Measurements from ENCODE around the gene HPS6. TPM values are rescaled to one million over a fixed set of nuclear protein-coding genes. Genes with fewer than 3 reads are reported as not detected.
A peak's percentile ranks its signal among the peaks of the same experiment; 100 is the strongest.

Gene HPS6
- total RNA-seq, 1 donor from 2014 or later = 25.1 TPM

DNA sequence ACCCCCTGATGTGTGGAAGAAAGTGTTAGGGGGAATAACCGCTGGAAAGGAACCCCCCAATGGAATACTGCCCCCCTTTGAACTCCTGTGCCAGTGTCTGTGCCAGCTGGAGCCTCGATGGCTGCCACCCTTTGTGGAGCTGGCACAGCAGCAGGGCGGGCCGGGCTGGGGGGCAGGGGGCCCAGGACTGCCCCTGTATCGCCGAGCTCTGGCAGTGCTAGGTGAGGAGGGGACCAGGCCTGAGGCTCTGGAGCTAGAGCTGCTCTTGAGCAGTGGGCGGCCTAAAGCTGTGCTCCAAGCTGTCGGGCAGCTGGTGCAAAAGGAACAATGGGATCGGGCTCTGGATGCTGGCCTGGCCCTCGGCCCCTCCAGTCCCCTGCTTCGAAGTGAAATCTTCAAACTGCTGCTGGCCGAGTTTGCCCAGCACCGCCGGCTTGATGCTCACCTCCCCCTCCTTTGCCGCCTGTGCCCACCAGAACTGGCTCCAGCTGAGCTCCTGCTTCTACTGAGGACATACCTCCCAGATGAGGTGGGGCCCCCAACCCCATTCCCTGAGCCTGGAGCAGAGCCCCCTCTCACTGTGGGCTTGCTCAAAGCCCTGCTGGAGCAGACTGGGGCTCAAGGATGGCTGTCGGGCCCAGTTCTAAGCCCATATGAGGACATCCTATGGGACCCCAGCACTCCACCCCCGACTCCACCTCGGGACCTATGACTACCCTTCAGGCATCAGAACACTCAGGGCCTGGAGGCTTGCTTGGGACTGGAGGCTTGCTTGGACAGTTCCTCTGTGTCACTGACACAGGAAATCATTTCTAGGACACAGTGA is 2.2 kb downstream of the HPS6 start:
- Mint-ChIP-seq H3K36me3 (ENCODE audit: low read depth, unreplicated experiment) (no peaks in the 10 kb centered on the region), H3K27me3 (ENCODE audit: unreplicated experiment) (peaks cover 7% of the 10 kb centered on the region), H3K4me3 (ENCODE audit: unreplicated experiment) (peak overlapping the region; percentile 31), H3K9me3 (ENCODE audit: unreplicated experiment) (no peaks in the 10 kb centered on the region), H3K4me1 (ENCODE audit: unreplicated experiment) (peaks cover 14% of the 10 kb centered on the region), H3K27ac (ENCODE audit: unreplicated experiment) (no peak overlapping the region)
- no peak for DNase-seq (ENCODE audit: low spot score)
- TF ChIP-seq, protein P1, sequence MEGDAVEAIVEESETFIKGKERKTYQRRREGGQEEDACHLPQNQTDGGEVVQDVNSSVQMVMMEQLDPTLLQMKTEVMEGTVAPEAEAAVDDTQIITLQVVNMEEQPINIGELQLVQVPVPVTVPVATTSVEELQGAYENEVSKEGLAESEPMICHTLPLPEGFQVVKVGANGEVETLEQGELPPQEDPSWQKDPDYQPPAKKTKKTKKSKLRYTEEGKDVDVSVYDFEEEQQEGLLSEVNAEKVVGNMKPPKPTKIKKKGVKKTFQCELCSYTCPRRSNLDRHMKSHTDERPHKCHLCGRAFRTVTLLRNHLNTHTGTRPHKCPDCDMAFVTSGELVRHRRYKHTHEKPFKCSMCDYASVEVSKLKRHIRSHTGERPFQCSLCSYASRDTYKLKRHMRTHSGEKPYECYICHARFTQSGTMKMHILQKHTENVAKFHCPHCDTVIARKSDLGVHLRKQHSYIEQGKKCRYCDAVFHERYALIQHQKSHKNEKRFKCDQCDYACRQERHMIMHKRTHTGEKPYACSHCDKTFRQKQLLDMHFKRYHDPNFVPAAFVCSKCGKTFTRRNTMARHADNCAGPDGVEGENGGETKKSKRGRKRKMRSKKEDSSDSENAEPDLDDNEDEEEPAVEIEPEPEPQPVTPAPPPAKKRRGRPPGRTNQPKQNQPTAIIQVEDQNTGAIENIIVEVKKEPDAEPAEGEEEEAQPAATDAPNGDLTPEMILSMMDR (IDR thresholded peaks at IDR 0.05; ENCODE audit: unreplicated experiment) = no peak

DNA sequence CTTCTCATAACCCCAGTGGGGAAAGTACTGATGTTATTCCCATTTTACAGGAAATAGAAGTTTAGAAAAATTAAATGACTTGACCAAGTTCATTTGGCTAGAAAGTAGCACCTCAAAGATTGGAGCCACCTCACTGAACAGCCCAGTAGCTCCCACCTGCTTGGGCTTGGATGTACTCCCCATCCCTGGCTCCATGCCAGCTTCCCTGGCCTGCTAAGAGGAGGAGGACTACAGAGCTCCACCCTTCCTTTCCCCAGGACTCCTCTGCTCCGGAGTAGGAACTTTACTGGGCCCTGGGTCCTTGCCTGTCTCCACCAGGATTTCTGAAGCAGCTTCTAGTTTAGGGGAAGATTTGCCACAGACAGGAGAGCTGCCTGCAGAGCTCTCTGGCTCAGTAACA is 3.1 kb downstream of the HPS6 start:
- Mint-ChIP-seq H3K9me3 (ENCODE audit: unreplicated experiment) (no peaks in the 10 kb centered on the region), H3K27ac (ENCODE audit: unreplicated experiment) (no peak overlapping the region), H3K4me3 (ENCODE audit: unreplicated experiment) (no peak overlapping the region), H3K27me3 (ENCODE audit: unreplicated experiment) (peaks cover 7% of the 10 kb centered on the region), H3K36me3 (ENCODE audit: low read depth, unreplicated experiment) (no peaks in the 10 kb centered on the region), H3K4me1 (ENCODE audit: unreplicated experiment) (peaks cover 14% of the 10 kb centered on the region)
- TF ChIP-seq, protein P1 (IDR thresholded peaks at IDR 0.05; ENCODE audit: unreplicated experiment) = no peak
- no peak for DNase-seq (ENCODE audit: low spot score)

DNA sequence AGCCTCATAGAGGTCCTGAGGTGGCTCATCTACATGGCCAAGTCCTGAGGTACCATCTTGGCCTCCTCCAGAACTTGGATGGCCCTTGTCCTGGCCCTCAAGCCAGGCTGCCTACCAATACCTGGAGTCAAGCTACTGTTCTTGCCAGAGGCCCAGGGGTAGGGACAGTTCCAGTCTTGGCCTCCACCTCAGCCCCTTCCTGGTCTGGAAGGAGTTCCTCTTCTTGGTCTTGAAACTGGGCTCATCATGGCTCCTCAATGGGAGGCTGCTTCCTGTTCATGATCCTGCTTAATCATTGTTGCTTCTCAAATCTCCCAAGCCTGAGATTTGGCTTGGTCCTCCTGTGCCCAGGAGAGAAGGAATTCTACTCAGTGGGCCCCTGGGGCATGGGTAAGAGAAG is 3.9 kb downstream of the HPS6 start:
- Mint-ChIP-seq H3K27ac (ENCODE audit: unreplicated experiment) (no peak overlapping the region), H3K9me3 (ENCODE audit: unreplicated experiment) (no peaks in the 10 kb centered on the region), H3K4me3 (ENCODE audit: unreplicated experiment) (no peak overlapping the region), H3K36me3 (ENCODE audit: low read depth, unreplicated experiment) (no peaks in the 10 kb centered on the region), H3K27me3 (ENCODE audit: unreplicated experiment) (peaks cover 7% of the 10 kb centered on the region), H3K4me1 (ENCODE audit: unreplicated experiment) (peaks cover 13% of the 10 kb centered on the region)
- TF ChIP-seq, protein P1 (IDR thresholded peaks at IDR 0.05; ENCODE audit: unreplicated experiment) = no peak
- no peak for DNase-seq (ENCODE audit: low spot score)

DNA sequence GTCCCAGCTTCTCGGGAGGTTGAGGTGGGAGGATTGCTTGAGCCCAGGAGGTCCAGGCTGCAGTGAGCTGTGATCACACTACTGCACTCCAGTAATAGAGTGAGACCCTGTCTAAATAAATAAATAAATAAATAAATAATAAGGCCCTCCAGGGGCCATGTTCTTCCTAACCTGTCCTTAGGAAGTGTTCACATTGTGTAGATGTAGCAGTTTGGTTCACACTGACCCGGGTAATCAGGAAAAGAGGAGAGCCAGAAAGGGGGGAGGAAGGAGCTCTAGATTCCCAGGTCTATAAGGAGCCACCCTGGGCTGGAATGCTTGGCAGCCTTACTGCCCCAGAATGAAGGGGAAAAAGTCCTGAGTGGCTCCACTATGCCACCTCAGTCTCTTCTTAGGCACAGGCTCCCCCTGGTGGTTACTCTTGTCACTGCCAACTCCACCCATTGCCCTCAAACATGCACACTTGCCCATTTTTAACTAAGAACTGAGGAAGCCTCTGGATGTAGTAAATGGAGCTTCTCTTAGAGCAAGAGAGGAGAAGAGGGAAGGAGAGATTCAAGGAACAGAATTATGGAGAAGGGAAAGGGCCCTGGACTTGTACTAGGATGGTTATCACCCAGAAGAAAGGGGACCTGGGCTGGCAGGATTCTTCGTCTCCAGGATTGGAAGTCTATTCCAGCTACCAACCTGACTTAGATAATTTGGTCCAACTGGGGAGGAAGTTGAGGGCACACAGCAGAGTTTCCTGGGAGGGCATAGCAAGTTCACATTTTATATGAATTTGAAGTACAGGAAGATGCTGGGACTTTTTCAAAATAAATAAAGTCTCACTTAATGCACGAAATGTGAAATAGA is 7.8 kb downstream of the HPS6 start:
- DNase-seq (ENCODE audit: low spot score) = peak; percentile 84
- no peaks in the 10 kb centered on the region for H3K36me3 Mint-ChIP-seq (ENCODE audit: low read depth, unreplicated experiment)
- peaks cover 5% of the 10 kb centered on the region for H3K27me3 Mint-ChIP-seq (ENCODE audit: unreplicated experiment)
- no peak overlapping the region for H3K4me3 Mint-ChIP-seq (ENCODE audit: unreplicated experiment)
- H3K27ac Mint-ChIP-seq (ENCODE audit: unreplicated experiment) = no peak overlapping the region
- no peaks in the 10 kb centered on the region for H3K9me3 Mint-ChIP-seq (ENCODE audit: unreplicated experiment)
- H3K4me1 Mint-ChIP-seq (ENCODE audit: unreplicated experiment) = no peaks in the 10 kb centered on the region
- TF ChIP-seq, protein P1 (IDR thresholded peaks at IDR 0.05; ENCODE audit: unreplicated experiment) = peak; percentile 80

Data from endothelial cell (in vitro differentiated cells).